Neural progenitor cell (in vitro differentiated cells): ENCODE measurements around the gene RYR1. TPM values are rescaled to one million over a fixed set of nuclear protein-coding genes. Genes with fewer than 3 reads are reported as not detected.
A peak's percentile ranks its signal among the peaks of the same experiment; 100 is the strongest.

Experiments used
- DNase-seq: peaks from one replicate; pipeline ENCODE4 v3.0.0-alpha.2; 2016; ENCODE audit warnings: low spot score
- H2AFZ ChIP-seq: fragments of 200-600 bp; sonication (generic); replicated peaks from 2 replicates; pipeline ENCODE4 v1.6.1; 2016; ENCODE audit warnings: antibody characterized with exemption
- H3F3A ChIP-seq: fragments of 200-600 bp; sonication (generic); 2 replicates; pipeline ENCODE4 v1.6.1; 2016; ENCODE audit warnings: antibody characterized with exemption, low read depth
- H3K27ac ChIP-seq: fragments of 200-600 bp; sonication (generic); 2 replicates; pipeline ENCODE4 v1.5.1; 2016; ENCODE audit warnings: mild to moderate bottlenecking
- H3K27me3 ChIP-seq: fragments of 200-600 bp; sonication (generic); 2 replicates; pipeline ENCODE4 v1.6.1; 2016; ENCODE audit warnings: mild to moderate bottlenecking, moderate library complexity
- H3K36me3 ChIP-seq: fragments of 200-600 bp; sonication (generic); 2 replicates; pipeline ENCODE4 v1.5.1; 2016
- H3K4me1 ChIP-seq: fragments of 200-600 bp; sonication (generic); 2 replicates; pipeline ENCODE4 v1.6.1; 2016; ENCODE audit warnings: mixed run types
- H3K4me2 ChIP-seq: fragments of 200-600 bp; sonication (generic); 2 replicates; pipeline ENCODE4 v1.6.1; 2016
- H3K4me3 ChIP-seq: fragments of 200-600 bp; sonication (generic); 2 replicates; pipeline ENCODE4 v1.5.1; 2016
- H3K79me2 ChIP-seq: fragments of 200-600 bp; sonication (generic); 2 replicates; pipeline ENCODE4 v1.6.1; 2016; ENCODE audit warnings: low read depth
- H3K9ac ChIP-seq: fragments of 200-600 bp; sonication (generic); 2 replicates; pipeline ENCODE4 v1.6.1; 2016
- H3K9me3 ChIP-seq: fragments of 200-600 bp; sonication (generic); 2 replicates; pipeline ENCODE4 v1.5.1; 2016; ENCODE audit warnings: low read depth
- H4K20me1 ChIP-seq: fragments of 200-600 bp; sonication (generic); 2 replicates; pipeline ENCODE4 v1.6.1; 2016; ENCODE audit warnings: low read depth
- H3K27ac Mint-ChIP-seq: 3 replicates; pipeline ENCODE4 v1.8.0; 2021; ENCODE audit warnings: mixed read lengths
- H3K27me3 Mint-ChIP-seq: 2 replicates; pipeline ENCODE4 v1.8.0; 2022; ENCODE audit warnings: low read depth, mild to moderate bottlenecking, inconsistent platforms, moderate library complexity, mixed read lengths; ENCODE audit not compliant: insufficient read depth
- H3K36me3 Mint-ChIP-seq: 3 replicates; pipeline ENCODE4 v1.8.0; 2021; ENCODE audit warnings: mixed read lengths
- H3K4me1 Mint-ChIP-seq: 3 replicates; pipeline ENCODE4 v1.8.0; 2021; ENCODE audit warnings: mixed read lengths
- H3K4me3 Mint-ChIP-seq: 3 replicates; pipeline ENCODE4 v1.8.0; 2021; ENCODE audit warnings: mild to moderate bottlenecking, moderate library complexity, mixed read lengths
- H3K9me3 Mint-ChIP-seq: 3 replicates; pipeline ENCODE4 v1.8.0; 2020; ENCODE audit warnings: mixed read lengths
- EZH2 ChIP-seq: fragments of 200-600 bp; sonication (generic); IDR thresholded peaks from 2 replicates; pipeline ENCODE4 v1.6.1; 2017; ENCODE audit warnings: antibody characterized with exemption, mild to moderate bottlenecking, moderate library complexity
- EZH2phosphoT487 ChIP-seq: fragments of 200-600 bp; sonication (generic); IDR thresholded peaks from 2 replicates; pipeline ENCODE4 v1.6.1; 2017; ENCODE audit warnings: antibody characterized with exemption
- total RNA-seq: library from RNA; depleted of rRNA; stranded (reverse); fragments of >200 nt; gene quantifications from 2 replicates; pipeline ENCODE4 v1.2.3, GENCODE V29; 2015; ENCODE audit warnings: low replicate concordance
- TF ChIP-seq, protein P1 (sequence below): fragments of 200-600 bp; sonication (generic); IDR thresholded peaks from 2 replicates; pipeline ENCODE4 v1.5.1; 2017; ENCODE audit warnings: antibody characterized with exemption, mild to moderate bottlenecking

RYR1 gene
- total RNA-seq, 1 donor from 2014 or later = 0.60 TPM

DNA sequence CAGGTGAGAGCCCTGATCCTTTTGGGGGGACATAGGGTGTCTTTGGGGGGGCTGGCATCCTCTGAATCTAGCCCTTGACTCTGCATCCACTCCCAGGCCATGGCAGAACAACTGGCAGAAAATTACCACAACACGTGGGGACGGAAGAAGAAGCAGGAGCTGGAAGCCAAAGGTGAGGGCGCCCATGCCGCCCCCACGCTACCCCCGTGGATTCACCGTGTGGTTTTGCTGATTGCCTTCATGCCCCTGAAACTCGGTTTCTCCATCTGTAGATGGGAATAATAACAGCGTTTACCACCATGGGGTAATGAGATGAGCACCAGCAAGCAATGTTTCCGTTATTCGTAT is 72.9 kb downstream of the RYR1 start:
- H3K27ac Mint-ChIP-seq = no peak overlapping the region

GRCh38 chr19:38506723-38507550 is 73.4 kb downstream of the RYR1 start:
- TF ChIP-seq, protein P1, sequence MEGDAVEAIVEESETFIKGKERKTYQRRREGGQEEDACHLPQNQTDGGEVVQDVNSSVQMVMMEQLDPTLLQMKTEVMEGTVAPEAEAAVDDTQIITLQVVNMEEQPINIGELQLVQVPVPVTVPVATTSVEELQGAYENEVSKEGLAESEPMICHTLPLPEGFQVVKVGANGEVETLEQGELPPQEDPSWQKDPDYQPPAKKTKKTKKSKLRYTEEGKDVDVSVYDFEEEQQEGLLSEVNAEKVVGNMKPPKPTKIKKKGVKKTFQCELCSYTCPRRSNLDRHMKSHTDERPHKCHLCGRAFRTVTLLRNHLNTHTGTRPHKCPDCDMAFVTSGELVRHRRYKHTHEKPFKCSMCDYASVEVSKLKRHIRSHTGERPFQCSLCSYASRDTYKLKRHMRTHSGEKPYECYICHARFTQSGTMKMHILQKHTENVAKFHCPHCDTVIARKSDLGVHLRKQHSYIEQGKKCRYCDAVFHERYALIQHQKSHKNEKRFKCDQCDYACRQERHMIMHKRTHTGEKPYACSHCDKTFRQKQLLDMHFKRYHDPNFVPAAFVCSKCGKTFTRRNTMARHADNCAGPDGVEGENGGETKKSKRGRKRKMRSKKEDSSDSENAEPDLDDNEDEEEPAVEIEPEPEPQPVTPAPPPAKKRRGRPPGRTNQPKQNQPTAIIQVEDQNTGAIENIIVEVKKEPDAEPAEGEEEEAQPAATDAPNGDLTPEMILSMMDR = no peak
- TF ChIP-seq EZH2 (no peak), EZH2phosphoT487 (no peak)
- Histone ChIP-seq H3K27ac (no peak overlapping the region), H3K4me2 (no peak overlapping the region), H3K79me2 (no peaks in the 10 kb centered on the region), H2AFZ (no peak overlapping the region), H3K36me3 (no peaks in the 10 kb centered on the region), H3K4me3 (no peak overlapping the region), H3K4me1 (no peaks in the 10 kb centered on the region), H3K27me3 (no peaks in the 10 kb centered on the region), H3F3A (peaks cover 3% of the 10 kb centered on the region), H3K9me3 (no peaks in the 10 kb centered on the region), H4K20me1 (no peaks in the 10 kb centered on the region), H3K9ac (no peak overlapping the region)
- H3K4me3 Mint-ChIP-seq = no peak overlapping the region
- H3K4me1 Mint-ChIP-seq = no peaks in the 10 kb centered on the region
- peaks cover 8% of the 10 kb centered on the region for H3K27me3 Mint-ChIP-seq
- DNase-seq = peak; percentile 90
- no peaks in the 10 kb centered on the region for H3K36me3 Mint-ChIP-seq
- no peak overlapping the region for H3K27ac Mint-ChIP-seq
- H3K9me3 Mint-ChIP-seq = peaks cover 5% of the 10 kb centered on the region

More for the DNA sequence above, 72.9 kb downstream of the RYR1 start:
- H3K36me3 ChIP-seq = no peaks in the 10 kb centered on the region
- no peak overlapping the region for H2AFZ ChIP-seq
- Mint-ChIP-seq H3K9me3 (peaks cover 5% of the 10 kb centered on the region), H3K36me3 (no peaks in the 10 kb centered on the region), H3K4me3 (no peak overlapping the region), H3K27me3 (peaks cover 7% of the 10 kb centered on the region), H3K4me1 (no peaks in the 10 kb centered on the region)
- H3K27ac ChIP-seq = no peak overlapping the region
- no peak overlapping the region for H3K9ac ChIP-seq
- no peaks in the 10 kb centered on the region for H4K20me1 ChIP-seq
- no peaks in the 10 kb centered on the region for H3K79me2 ChIP-seq
- H3K4me2 ChIP-seq = no peak overlapping the region
- no peak overlapping the region for H3K4me3 ChIP-seq
- TF ChIP-seq, protein P1 = no peak
- TF ChIP-seq EZH2phosphoT487 = no peak
- no peak for TF ChIP-seq EZH2
- no peak for DNase-seq
- no peaks in the 10 kb centered on the region for H3K4me1 ChIP-seq
- no peaks in the 10 kb centered on the region for H3K9me3 ChIP-seq
- H3F3A ChIP-seq = peaks cover 3% of the 10 kb centered on the region
- no peaks in the 10 kb centered on the region for H3K27me3 ChIP-seq

DNA sequence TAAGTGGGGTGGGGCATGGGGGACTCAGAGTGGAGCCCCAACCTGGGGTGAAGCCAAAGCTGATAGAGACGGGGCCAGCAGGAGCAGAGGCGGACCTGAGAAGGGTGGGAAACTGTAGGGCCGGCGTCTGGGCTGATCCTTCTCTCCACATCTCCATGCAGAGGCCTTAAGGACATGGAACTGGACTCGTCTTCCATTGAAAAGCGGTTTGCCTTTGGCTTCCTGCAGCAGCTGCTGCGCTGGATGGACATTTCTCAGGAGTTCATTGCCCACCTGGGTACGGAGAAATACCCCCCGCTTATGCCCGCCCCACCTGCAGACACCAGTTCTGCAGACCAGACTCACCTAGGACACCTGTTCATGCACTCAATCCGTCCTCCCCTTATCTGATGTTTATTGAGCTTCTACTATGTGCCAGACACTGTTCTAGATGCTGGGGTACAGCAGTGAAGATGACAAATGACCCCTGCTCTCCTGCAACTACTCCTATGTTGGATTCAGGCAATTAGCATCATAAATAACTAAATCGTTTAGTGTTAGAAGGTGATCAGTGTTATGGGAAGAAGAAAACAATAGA is 74.1 kb downstream of the RYR1 start:
- Histone ChIP-seq H3K79me2 (no peaks in the 10 kb centered on the region), H4K20me1 (no peaks in the 10 kb centered on the region), H3K27ac (no peak overlapping the region), H3K36me3 (no peaks in the 10 kb centered on the region), H3K27me3 (no peaks in the 10 kb centered on the region), H2AFZ (no peak overlapping the region), H3K9ac (no peak overlapping the region), H3K4me1 (no peaks in the 10 kb centered on the region), H3F3A (peaks cover 3% of the 10 kb centered on the region), H3K9me3 (no peaks in the 10 kb centered on the region), H3K4me2 (no peak overlapping the region), H3K4me3 (no peak overlapping the region)
- Mint-ChIP-seq H3K4me3 (no peak overlapping the region), H3K27ac (no peak overlapping the region), H3K36me3 (no peaks in the 10 kb centered on the region), H3K9me3 (peaks cover 5% of the 10 kb centered on the region), H3K27me3 (peaks cover 8% of the 10 kb centered on the region), H3K4me1 (no peaks in the 10 kb centered on the region)
- TF ChIP-seq, protein P1 = no peak
- TF ChIP-seq EZH2phosphoT487 (no peak), EZH2 (no peak)
- DNase-seq = no peak
